ENCODE results near the gene PIGW. TPM values are rescaled to one million over a fixed set of nuclear protein-coding genes. Genes with fewer than 3 reads are reported as not detected.

The PIGW gene
- total and polyA plus RNA-seq, 9 of the 15 experiments (the other 6 are each of a cell fraction or from before 2014, with no cell fraction given), result 9.5 to 33.9 (median 21.2) TPM

- no peak for TF ChIP-seq TRIM25 (IDR thresholded peaks at IDR 0.05; ENCODE audit: borderline replicate concordance)
- peak; percentile 85 for TF ChIP-seq PHF20 (IDR thresholded peaks at IDR 0.05; ENCODE audit: partially characterized antibody)
- no peak; the same call in 1 of the 2 replicates for TF ChIP-seq TRIM28 (IDR thresholded peaks at IDR 0.05)
- TF ChIP-seq ZFP30 (CRISPR knock-in tag; IDR thresholded peaks at IDR 0.05; ENCODE audit: borderline replicate concordance), result no peak
- TF ChIP-seq CTCFL (IDR thresholded peaks at IDR 0.05; ENCODE audit: borderline replicate concordance, insufficient read depth, low read depth, low read length, poor library complexity, severe bottlenecking), result peak; percentile 35
- 0 out of 2 replicates have a peak, but pooled peaks have one; percentile 34 for TF ChIP-seq HDAC2 (IDR thresholded peaks at IDR 0.05)
- 0 out of 4 replicates have a peak, but pooled peaks of 1 of the 2 experiments have one; percentile 4 for TF ChIP-seq RAD21 (CRISPR knock-in tag; conservative IDR thresholded peaks at IDR 0.05 in 1 of 2, IDR thresholded peaks at IDR 0.05 in 1 of 2)
- no peak for TF ChIP-seq ZNF124 (CRISPR knock-in tag; IDR thresholded peaks at IDR 0.05)
- no peak for TF ChIP-seq BRD9 (IDR thresholded peaks at IDR 0.05; ENCODE audit: low read depth, partially characterized antibody)
- peak; percentile 77 for TF ChIP-seq POLR2AphosphoS5 (IDR thresholded peaks at IDR 0.05; ENCODE audit: control insufficient read depth, insufficient read depth, low read depth, low read length)
- TF ChIP-seq BRCA1 (IDR thresholded peaks at IDR 0.05), result no peak
- no peak for TF ChIP-seq BRCA1 (CRISPR knock-in tag; IDR thresholded peaks at IDR 0.05)
- 0 out of 2 replicates have a peak, but pooled peaks have one; percentile 42 for TF ChIP-seq NR3C1 (CRISPR knock-in tag; IDR thresholded peaks at IDR 0.05)
- TF ChIP-seq MIER1 (IDR thresholded peaks at IDR 0.05; ENCODE audit: low read depth), result no peak
- TF ChIP-seq STAG1 (CRISPR knock-in tag; IDR thresholded peaks at IDR 0.05; ENCODE audit: borderline replicate concordance), result no peak
- TF ChIP-seq ZNF778 (CRISPR knock-in tag; IDR thresholded peaks at IDR 0.05), result no peak
- TF ChIP-seq RB1 (IDR thresholded peaks at IDR 0.05; ENCODE audit: low read depth), result no peak; the same call in none of the 2 replicates
- TF ChIP-seq GATAD2B (IDR thresholded peaks at IDR 0.05; ENCODE audit: borderline replicate concordance), result peak; percentile 86
- no peak for TF ChIP-seq HNRNPUL1 (IDR thresholded peaks at IDR 0.05; ENCODE audit: low read length)
These were observed at the start of gene PIGW, which contains the start of gene MYO19 (continued) for GRCh38 chr17:36534840-36535668.
